Muscle of leg (tissue), 11 donors: ENCODE results near the gene PISD. TPM values are rescaled to one million over a fixed set of nuclear protein-coding genes. Genes with fewer than 3 reads are reported as not detected.

Source experiments
- DNase-seq: peaks from one replicate; pipeline ENCODE4 v3.0.0; 2013
- H3K27ac ChIP-seq: one replicate; pipeline ENCODE4 v1.5.1; 2013; ENCODE audit warnings: mild to moderate bottlenecking, low read length, control low read depth
- H3K27me3 ChIP-seq: one replicate; pipeline ENCODE4 v1.6.1; 2013; ENCODE audit warnings: low read length; ENCODE audit not compliant: control insufficient read depth, insufficient read depth
- H3K36me3 ChIP-seq: one replicate; pipeline ENCODE4 v1.6.1; 2013; ENCODE audit warnings: low read length; ENCODE audit not compliant: control insufficient read depth, insufficient read depth
- H3K4me1 ChIP-seq: one replicate; pipeline ENCODE4 v1.6.1; 2013; ENCODE audit warnings: low read length; ENCODE audit not compliant: control insufficient read depth, insufficient read depth
- H3K4me3 ChIP-seq: one replicate; pipeline ENCODE4 v1.5.1; 2013; ENCODE audit warnings: low read length, control low read depth
- H3K9me3 ChIP-seq: replicated peaks from 2 replicates; pipeline ENCODE4 v1.6.1; 2013; ENCODE audit warnings: low read depth, low read length; ENCODE audit not compliant: control insufficient read depth
- WGBS: methylation state at CpG from one replicate; pipeline ENCODE4 v1.1.5; 2013; ENCODE audit warnings: missing lambda C conversion rate; ENCODE audit not compliant: insufficient coverage; 5-methylcytosine and 5-hydroxymethylcytosine counted together
- polyA plus RNA-seq, 8 donors: library from polyadenylated mRNA; unstranded; fragments of 120-200 nt; gene quantifications; one replicate each; pipeline versions ENCODE4 v1.2.1 to v1.2.3, GENCODE V29; 2013; ENCODE audit warnings: inconsistent platforms in 1 of 8, low replicate concordance in 1 of 8; ENCODE audit not compliant: insufficient read length in 8 of 8, insufficient read depth in 1 of 8
- total RNA-seq: library from RNA; stranded (reverse); fragments of 120-200 nt; gene quantifications from one replicate; pipeline ENCODE4 v1.2.4, GENCODE V29; 2013

The PISD gene
- total and polyA plus RNA-seq, 9 donors: 16.1 to 22.6 (median 19.5) TPM

GRCh38 chr22:31578171-31578570 is 83.8 kb downstream of the PISD start:
- Histone ChIP-seq H3K9me3 (no peaks in the 10 kb centered on the region), H3K27ac (no peak overlapping the region), H3K36me3 (peaks cover 5% of the 10 kb centered on the region), H3K4me3 (no peak overlapping the region), H3K27me3 (no peaks in the 10 kb centered on the region), H3K4me1 (no peaks in the 10 kb centered on the region)
- WGBS: 100% methylated on average over 1 of the region's 5 CpGs
- DNase-seq: no peak

GRCh38 chr22:31577711-31578110 is 84.3 kb downstream of the PISD start:
- Histone ChIP-seq H3K36me3 (peaks cover 8% of the 10 kb centered on the region), H3K27ac (no peak overlapping the region), H3K9me3 (no peaks in the 10 kb centered on the region), H3K4me1 (no peaks in the 10 kb centered on the region), H3K4me3 (no peak overlapping the region), H3K27me3 (no peaks in the 10 kb centered on the region)
- WGBS: 52% methylated on average over 5 of the region's 5 CpGs
- peak; percentile 30 for DNase-seq

- no peak for DNase-seq
Observed at GRCh38 chr22:31575190-31575589, 86.8 kb downstream of the PISD start.

GRCh38 chr22:31574055-31574670 is 87.9 kb downstream of the PISD start:
- Histone ChIP-seq H3K27me3 (no peaks in the 10 kb centered on the region), H3K27ac (no peak overlapping the region), H3K4me1 (no peaks in the 10 kb centered on the region), H3K9me3 (no peaks in the 10 kb centered on the region), H3K36me3 (peaks cover 8% of the 10 kb centered on the region), H3K4me3 (no peak overlapping the region)
- DNase-seq: no peak
- no CpG with 5 or more reads among the region's 3 CpGs for WGBS

More at GRCh38 chr22:31575190-31575589, 86.8 kb downstream of the PISD start:
- Histone ChIP-seq H3K27ac (no peak overlapping the region), H3K4me3 (no peak overlapping the region), H3K27me3 (no peaks in the 10 kb centered on the region), H3K36me3 (peaks cover 8% of the 10 kb centered on the region), H3K4me1 (no peaks in the 10 kb centered on the region), H3K9me3 (no peaks in the 10 kb centered on the region)
- 93% methylated on average over 4 of the region's 8 CpGs for WGBS

DNA sequence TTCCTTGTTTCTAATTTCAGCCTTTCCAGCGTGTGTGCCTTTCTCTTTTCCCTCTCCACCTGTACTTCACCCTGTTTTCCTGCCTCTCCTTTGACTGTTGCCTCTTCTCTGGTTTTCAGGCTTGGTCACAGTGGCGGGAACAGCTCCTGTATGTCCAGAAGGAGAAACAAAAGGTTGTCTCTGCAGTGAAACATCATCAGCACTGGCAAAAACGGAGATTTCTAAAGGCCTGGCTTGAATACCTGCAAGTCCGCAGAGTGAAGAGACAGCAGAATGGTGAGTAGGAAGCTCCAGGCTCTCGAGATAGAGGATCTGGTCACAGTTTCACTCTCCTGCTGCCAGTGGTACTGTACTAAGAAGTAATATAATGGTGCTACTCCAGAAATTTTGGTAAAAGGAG is 89.1 kb downstream of the PISD start:
- H3K36me3 ChIP-seq: peaks cover 8% of the 10 kb centered on the region
- 79% methylated on average over 4 of the region's 5 CpGs for WGBS

GRCh38 chr22:31569126-31569525 is 92.9 kb downstream of the PISD start:
- H3K9me3 ChIP-seq: no peaks in the 10 kb centered on the region

More for the DNA sequence above, 89.1 kb downstream of the PISD start:
- Histone ChIP-seq H3K4me1 (no peaks in the 10 kb centered on the region), H3K9me3 (no peaks in the 10 kb centered on the region), H3K27ac (no peak overlapping the region), H3K4me3 (no peak overlapping the region), H3K27me3 (no peaks in the 10 kb centered on the region)
- DNase-seq: no peak

More at GRCh38 chr22:31569126-31569525, 92.9 kb downstream of the PISD start:
- Histone ChIP-seq H3K36me3 (peaks cover 3% of the 10 kb centered on the region), H3K27me3 (no peaks in the 10 kb centered on the region), H3K4me1 (no peaks in the 10 kb centered on the region), H3K4me3 (no peak overlapping the region), H3K27ac (no peak overlapping the region)
- WGBS: no CpG with 5 or more reads among the region's 1 CpG
- no peak for DNase-seq

Other genes starting within 250 kb of the PISD start
- gene EIF4ENIF1, start 172.4 kb downstream of the PISD start, total RNA-seq: 10.6 TPM
- gene EIF4ENIF1, start 172.4 kb downstream of the PISD start, polyA plus RNA-seq: 10 to 100 TPM; 22.8 to 32.8 (median 29.5) TPM
- 6.3 TPM for gene SFI1, start 165.7 kb downstream of the PISD start, total RNA-seq
- gene SFI1, start 165.7 kb downstream of the PISD start, polyA plus RNA-seq: 10 to 100 TPM in 5 of 8 donors, 1 to 10 TPM in 3; 7.0 to 20.1 (median 11.8) TPM
- 12.4 TPM for gene PRR14L, start 87.9 kb upstream of the PISD start, total RNA-seq
- 10 to 100 TPM; 14.1 to 19.7 (median 15.6) TPM for gene PRR14L, start 87.9 kb upstream of the PISD start, polyA plus RNA-seq
- 10.7 TPM for gene DEPDC5, start 91.8 kb upstream of the PISD start, total RNA-seq
- 10 to 100 TPM in 1 of 8 donors, 1 to 10 TPM in 7; 8.0 to 10.2 (median 8.5) TPM for gene DEPDC5, start 91.8 kb upstream of the PISD start, polyA plus RNA-seq